K562 (cell line): ENCODE measurements around the gene ZNHIT2. TPM values are rescaled to one million over a fixed set of nuclear protein-coding genes. Genes with fewer than 3 reads are reported as not detected.

Source experiments
- DMBX1 ChIP-seq: fragments of 250-450 bp; sonication (Bioruptor Pico); IDR thresholded peaks from 2 replicates; pipeline ENCODE4 v1.8.0; 2022; ENCODE audit warnings: inconsistent platforms, mild to moderate bottlenecking, moderate library complexity, borderline replicate concordance
- FOXM1 ChIP-seq, 2 experiments: fragments of 450-650 bp in 1 of 2; sonication (generic) in 1 of 2; formaldehyde crosslinking in 1 of 2; IDR thresholded peaks; 2 replicates each; pipeline versions ENCODE4 v1.6.1 to v1.9.0; 2017 to 2022; ENCODE audit warnings: low read depth in 2 of 2, mild to moderate bottlenecking in 2 of 2, missing genetic modification reagents in 1 of 2, moderate library complexity in 1 of 2
- HDGF ChIP-seq: fragments of 450-650 bp; IDR thresholded peaks from 2 replicates; pipeline ENCODE4 v1.6.1; 2016
- HMGN3 ChIP-seq: IDR thresholded peaks from 2 replicates; pipeline ENCODE4 v1.6.1; 2011; ENCODE audit warnings: borderline replicate concordance, low read depth, mild to moderate bottlenecking, mixed read lengths, low read length; ENCODE audit not compliant: insufficient read length; ENCODE audit errors: extremely low read depth
- JUN ChIP-seq, 2 experiments: sonication (generic) in 1 of 2; formaldehyde crosslinking in 1 of 2; IDR thresholded peaks; 2 replicates each; pipeline versions ENCODE4 v1.6.1 to v1.8.0; 2012 to 2022; ENCODE audit warnings: borderline replicate concordance in 2 of 2, mild to moderate bottlenecking in 2 of 2, improper control_type of control experiment in 1 of 2, low read depth in 1 of 2, low read length in 1 of 2, missing genetic modification reagents in 1 of 2
- PRDM10 ChIP-seq: fragments of 450-650 bp; IDR thresholded peaks from 2 replicates; pipeline ENCODE4 v1.6.1; 2018; ENCODE audit not compliant: partially characterized antibody
- RB1 ChIP-seq: fragments of 450-650 bp; IDR thresholded peaks from 2 replicates; pipeline ENCODE4 v1.6.1; 2017; ENCODE audit warnings: low read depth, mild to moderate bottlenecking
- SIRT6 ChIP-seq: IDR thresholded peaks from one replicate; pipeline ENCODE4 v1.6.1; 2012; ENCODE audit warnings: low read depth, mild to moderate bottlenecking, control low read depth, inconsistent platforms, low read length, moderate library complexity
- SMARCE1 ChIP-seq: fragments of 450-650 bp; IDR thresholded peaks from 2 replicates; pipeline ENCODE4 v1.7.1; 2016; ENCODE audit warnings: mild to moderate bottlenecking
- SRF ChIP-seq, 2 experiments: fragments of 250-450, 450-650 bp in 1 of 2; sonication (Bioruptor Pico) in 1 of 2; sonication (generic) in 1 of 2; formaldehyde crosslinking; IDR thresholded peaks; 2 replicates each; pipeline versions ENCODE4 v1.5.0 to v1.5.1; 2020 to 2022; ENCODE audit warnings: mild to moderate bottlenecking in 1 of 2, missing genetic modification reagents in 1 of 2
- STAT5A ChIP-seq: IDR thresholded peaks from 2 replicates; pipeline ENCODE4 v1.6.1; 2012; ENCODE audit warnings: low read length, inconsistent platforms, borderline replicate concordance
- SUPT5H ChIP-seq: fragments of 450-650 bp; IDR thresholded peaks from 2 replicates; pipeline ENCODE4 v1.6.1; 2016
- TFAP4 ChIP-seq: sonication (generic); formaldehyde crosslinking; IDR thresholded peaks from 2 replicates; pipeline ENCODE4 v1.8.0; 2022; ENCODE audit warnings: missing genetic modification reagents, mild to moderate bottlenecking, moderate library complexity, borderline replicate concordance
- THAP12 ChIP-seq: fragments of 250-450 bp; sonication (Bioruptor Pico); IDR thresholded peaks from 2 replicates; pipeline ENCODE4 v1.9.0; 2021; ENCODE audit warnings: mild to moderate bottlenecking, inconsistent platforms
- ZBTB17 ChIP-seq: fragments of 450-650 bp; formaldehyde crosslinking; IDR thresholded peaks from 2 replicates; pipeline ENCODE4 v1.4.0; 2020; ENCODE audit warnings: mild to moderate bottlenecking
- ZBTB26 ChIP-seq: fragments of 450-650 bp; formaldehyde crosslinking; IDR thresholded peaks from 2 replicates; pipeline ENCODE4 v1.4.0; 2022; ENCODE audit warnings: missing genetic modification characterization
- ZC3H11A ChIP-seq: IDR thresholded peaks from 2 replicates; pipeline ENCODE4 v1.6.1; 2012; ENCODE audit warnings: low read depth, low read length, improper control_type of control experiment
- ZNF384 ChIP-seq: IDR thresholded peaks from 2 replicates; pipeline ENCODE4 v1.6.1; 2012; ENCODE audit warnings: low read depth, low read length, improper control_type of control experiment
- polyA plus RNA-seq, 8 experiments: library from polyadenylated mRNA; depleted of rRNA in 4 of 8; stranded (reverse) in 5 of 8; unstranded in 3 of 8; fragments of >200 nt; fragmentation: Nextera tagmentation in 2 of 8; fragmentation: Illumina TruSeq in 1 of 8; extraction: Ambion mirVana in 2 of 8; extraction: Trizol in 1 of 8; gene quantifications; 2 replicates each; pipeline versions ENCODE4 v1.2.1 to v1.2.3, GENCODE V29; 2011 to 2014; ENCODE audit warnings: inconsistent platforms in 1 of 8, missing spikeins in 1 of 8
- total RNA-seq, 7 experiments: library from RNA; depleted of rRNA in 6 of 7; stranded (reverse); fragments of >200 nt in 6 of 7; fragmentation: Illumina TruSeq in 2 of 7; extraction: Trizol in 2 of 7; gene quantifications; 2 replicates each; pipeline versions ENCODE4 v1.2.1 to v1.2.3, GENCODE V29; 2011 to 2021; ENCODE audit warnings: low replicate concordance in 1 of 7

The ZNHIT2 gene
- total and polyA plus RNA-seq, 9 of the 15 experiments (the other 6 are each of a cell fraction or from before 2014, with no cell fraction given): 0.08 to 39.0 (median 2.5) TPM

GRCh38 chr11:65150509-65151299 lies 33.2 kb upstream of the ZNHIT2 start (continued):
- 0 out of 2 replicates have a peak, but pooled peaks have one; percentile 7 for TF ChIP-seq THAP12 (CRISPR knock-in tag)
- TF ChIP-seq ZC3H11A: no peak
- TF ChIP-seq ZBTB26 (CRISPR knock-in tag): no peak
- TF ChIP-seq SUPT5H: peak; percentile 37; the same call in 1 of the 2 replicates
- peak; percentile 86 for TF ChIP-seq JUN (IDR thresholded peaks at IDR 0.05; ENCODE audit: borderline replicate concordance, low read depth, low read length)
- TF ChIP-seq JUN (CRISPR knock-in tag; IDR thresholded peaks at IDR 0.05; ENCODE audit: borderline replicate concordance): no peak
- peak; percentile 49; the same call in 1 of the 2 replicates for TF ChIP-seq TFAP4
- TF ChIP-seq SRF (CRISPR knock-in tag; IDR thresholded peaks at IDR 0.05): no peak; a peak in 1 of 4 replicates
- TF ChIP-seq STAT5A: no peak
- peak; percentile 70; the same call in 1 of the 2 replicates for TF ChIP-seq ZBTB17
- TF ChIP-seq ZNF384: peak; percentile 70
- peak; percentile 83 for TF ChIP-seq SMARCE1
- TF ChIP-seq HDGF: 0 out of 2 replicates have a peak, but pooled peaks have one; percentile 42
- no peak for TF ChIP-seq SIRT6
- TF ChIP-seq PRDM10: peak; percentile 57
- TF ChIP-seq HMGN3: peak; percentile 57
- no peak for TF ChIP-seq FOXM1 (IDR thresholded peaks at IDR 0.05; ENCODE audit: low read depth)
- TF ChIP-seq FOXM1 (CRISPR knock-in tag; IDR thresholded peaks at IDR 0.05; ENCODE audit: low read depth): no peak
- no peak for TF ChIP-seq DMBX1
- TF ChIP-seq RB1: 0 out of 2 replicates have a peak, but pooled peaks have one; percentile 28
